Liver (tissue), 9 donors: ENCODE results near the gene TFPI. TPM values are rescaled to one million over a fixed set of nuclear protein-coding genes. Genes with fewer than 3 reads are reported as not detected.

ENCODE experiments used
- DNase-seq: peaks from one replicate; pipeline ENCODE4 v3.0.0-alpha.2; 2017; ENCODE audit warnings: low spot score
- H3K27ac ChIP-seq, 2 donors: one replicate each; pipeline ENCODE4 v1.7.0; 2013; ENCODE audit warnings: inconsistent platforms in 2 of 2, low read length in 2 of 2, control low read depth in 1 of 2, low read depth in 1 of 2, mild to moderate bottlenecking in 1 of 2
- H3K27me3 ChIP-seq, 4 donors: one replicate each; pipeline versions ENCODE4 v1.6.1 to v1.7.0; 2013; ENCODE audit warnings: low read length in 3 of 4, inconsistent platforms in 1 of 4, mild to moderate bottlenecking in 1 of 4, moderate library complexity in 1 of 4; ENCODE audit not compliant: control insufficient read depth in 4 of 4, insufficient read depth in 4 of 4
- H3K36me3 ChIP-seq, 4 donors: one replicate each; pipeline versions ENCODE4 v1.6.1 to v1.7.0; 2013; ENCODE audit warnings: low read length in 3 of 4, mild to moderate bottlenecking in 3 of 4, low read depth in 1 of 4, moderate library complexity in 1 of 4; ENCODE audit not compliant: control insufficient read depth in 4 of 4, insufficient read depth in 3 of 4
- H3K4me1 ChIP-seq, 4 donors: one replicate each; pipeline versions ENCODE4 v1.6.1 to v1.7.0; 2013; ENCODE audit warnings: low read length in 3 of 4, mild to moderate bottlenecking in 3 of 4, moderate library complexity in 1 of 4; ENCODE audit not compliant: control insufficient read depth in 4 of 4, insufficient read depth in 4 of 4
- H3K4me3 ChIP-seq, 3 donors: one replicate each; pipeline versions ENCODE4 v1.6.1 to v1.7.0; 2013; ENCODE audit warnings: low read length in 3 of 3, control low read depth in 1 of 3, low read depth in 1 of 3, mild to moderate bottlenecking in 1 of 3
- H3K9ac ChIP-seq, 2 donors: one replicate each; pipeline ENCODE4 v1.7.0; 2013; ENCODE audit warnings: low read length in 2 of 2, mild to moderate bottlenecking in 2 of 2, moderate library complexity in 2 of 2, control low read depth in 1 of 2, low read depth in 1 of 2
- H3K9me3 ChIP-seq, 4 donors: one replicate each; pipeline versions ENCODE4 v1.6.1 to v1.7.0; 2013; ENCODE audit warnings: low read length in 3 of 4; ENCODE audit not compliant: control insufficient read depth in 4 of 4
- CTCF ChIP-seq: fragments of 150-350 bp; IDR thresholded peaks from 2 replicates; pipeline ENCODE4 v1.5.1; 2017; ENCODE audit warnings: improper control_type of control experiment, low read depth, low read length; ENCODE audit not compliant: missing input control
- EGR1 ChIP-seq, 2 donors: IDR thresholded peaks; 2 replicates each; pipeline ENCODE4 v1.6.1; 2016 to 2018; ENCODE audit warnings: antibody characterized with exemption in 2 of 2, low read depth in 2 of 2
- FOXA1 ChIP-seq: IDR thresholded peaks from 2 replicates; pipeline ENCODE4 v1.6.1; 2016; ENCODE audit warnings: antibody characterized with exemption
- FOXA2 ChIP-seq: IDR thresholded peaks from 2 replicates; pipeline ENCODE4 v1.6.1; 2016; ENCODE audit warnings: antibody characterized with exemption
- GABPA ChIP-seq, 2 donors: IDR thresholded peaks in 1 of 2; conservative IDR thresholded peaks in 1 of 2; 2 replicates each; pipeline ENCODE4 v1.6.1; 2016; ENCODE audit warnings: antibody characterized with exemption in 2 of 2, mild to moderate bottlenecking in 1 of 2, moderate library complexity in 1 of 2
- HNF4A ChIP-seq, 2 donors: conservative IDR thresholded peaks; 2 replicates each; pipeline ENCODE4 v1.6.1; 2016; ENCODE audit warnings: antibody characterized with exemption in 2 of 2, mild to moderate bottlenecking in 2 of 2
- HNF4G ChIP-seq: IDR thresholded peaks from 2 replicates; pipeline ENCODE4 v1.6.1; 2016; ENCODE audit warnings: antibody characterized with exemption
- JUND ChIP-seq, 2 donors: IDR thresholded peaks; 2 replicates each; pipeline ENCODE4 v1.6.1; 2016; ENCODE audit warnings: antibody characterized with exemption in 2 of 2
- MAX ChIP-seq: IDR thresholded peaks from 2 replicates; pipeline ENCODE4 v1.6.1; 2016; ENCODE audit warnings: antibody characterized with exemption
- NR2F2 ChIP-seq: IDR thresholded peaks from 2 replicates; pipeline ENCODE4 v1.6.1; 2016; ENCODE audit warnings: antibody characterized with exemption
- RAD21 ChIP-seq, 2 donors: IDR thresholded peaks; 2 replicates each; pipeline ENCODE4 v1.6.1; 2016; ENCODE audit warnings: antibody characterized with exemption in 2 of 2, mild to moderate bottlenecking in 2 of 2
- REST ChIP-seq: IDR thresholded peaks from 2 replicates; pipeline ENCODE4 v1.6.1; 2016; ENCODE audit warnings: antibody characterized with exemption, mild to moderate bottlenecking
- RXRA ChIP-seq, 2 donors: IDR thresholded peaks; 2 replicates each; pipeline ENCODE4 v1.6.1; 2017 to 2018; ENCODE audit warnings: antibody characterized with exemption in 2 of 2, mild to moderate bottlenecking in 1 of 2
- SP1 ChIP-seq: IDR thresholded peaks from 2 replicates; pipeline ENCODE4 v1.6.1; 2018; ENCODE audit warnings: antibody characterized with exemption, mild to moderate bottlenecking
- TAF1 ChIP-seq: conservative IDR thresholded peaks from 2 replicates; pipeline ENCODE4 v1.6.1; 2016; ENCODE audit warnings: antibody characterized with exemption, mild to moderate bottlenecking
- YY1 ChIP-seq: IDR thresholded peaks from 2 replicates; pipeline ENCODE4 v1.6.1; 2016; ENCODE audit warnings: antibody characterized with exemption, mild to moderate bottlenecking
- ZBTB33 ChIP-seq: IDR thresholded peaks from 2 replicates; pipeline ENCODE4 v1.6.1; 2016; ENCODE audit warnings: antibody characterized with exemption
- WGBS: extraction: QIAGEN DNeasy Blood & Tissue Kit; methylation state at CpG from one replicate; pipeline ENCODE4 v1.1.7; 2013; 5-methylcytosine and 5-hydroxymethylcytosine counted together
- polyA plus RNA-seq, 2 donors: library from polyadenylated mRNA; stranded (reverse) in 1 of 2; unstranded in 1 of 2; fragments of 200-250 nt in 1 of 2; fragments of >200 nt in 1 of 2; fragmentation: Nextera tagmentation in 1 of 2; extraction: Ambion mirVana in 1 of 2; gene quantifications; one replicate each; pipeline versions ENCODE4 v1.2.1 to v1.2.3, GENCODE V29; 2013 to 2015
- total RNA-seq, 2 donors: library from RNA; depleted of rRNA; stranded (reverse); fragments of >200 nt; gene quantifications; one replicate each; pipeline ENCODE4 v1.2.3, GENCODE V29; 2014
- donor health status: healthy.
- donor health status: healthy.
- donor health status: healthy.
- donor health status: healthy.
- donor health status: healthy.

TFPI gene
- total and polyA plus RNA-seq, 4 donors: 55.8 to 211 (median 130) TPM

GRCh38 chr2:187447336-187447735 lies 106.9 kb downstream of the TFPI start:
- no peaks in the 10 kb centered on the region for H3K36me3 ChIP-seq
- no peak for TF ChIP-seq SP1
- TF ChIP-seq MAX: no peak
- no peak for TF ChIP-seq GABPA (IDR thresholded peaks at IDR 0.05 in 1 of 2, conservative IDR thresholded peaks at IDR 0.05 in 1 of 2)
- no peak for TF ChIP-seq FOXA2
- no peak for TF ChIP-seq FOXA1
- TF ChIP-seq NR2F2: no peak
- no peak for TF ChIP-seq JUND (IDR thresholded peaks at IDR 0.05)
- no peak for TF ChIP-seq YY1
- no peak for TF ChIP-seq REST
- no peak for TF ChIP-seq HNF4G
- TF ChIP-seq CTCF: no peak
- no peak for TF ChIP-seq RAD21 (IDR thresholded peaks at IDR 0.05)
- TF ChIP-seq RXRA (IDR thresholded peaks at IDR 0.05): no peak
- TF ChIP-seq ZBTB33: no peak
- no peak for TF ChIP-seq TAF1
- no peak for TF ChIP-seq EGR1 (IDR thresholded peaks at IDR 0.05; ENCODE audit: low read depth in 2 of 2)
- H3K27ac ChIP-seq: no peak overlapping the region
- no peak for DNase-seq
- H3K9ac ChIP-seq: no peak overlapping the region
- no peaks in the 10 kb centered on the region for H3K9me3 ChIP-seq
- H3K4me3 ChIP-seq: peak overlapping the region in 1 of 3 donors; percentile 33
- H3K4me1 ChIP-seq: no peaks in the 10 kb centered on the region
- H3K27me3 ChIP-seq: no peaks in the 10 kb centered on the region
- WGBS: 51% methylated on average over 3 of the region's 3 CpGs

GRCh38 chr2:187446711-187447110 lies 107.5 kb downstream of the TFPI start:
- DNase-seq: no peak
- TF ChIP-seq JUND (IDR thresholded peaks at IDR 0.05): no peak
- TF ChIP-seq HNF4G: no peak
- no peak for TF ChIP-seq FOXA2
- no peak for TF ChIP-seq HNF4A (conservative IDR thresholded peaks at IDR 0.05)
- no peak for TF ChIP-seq NR2F2
- Histone ChIP-seq H3K36me3 (no peaks in the 10 kb centered on the region), H3K27ac (no peak overlapping the region), H3K9ac (peak overlapping the region in 1 of 2 donors; percentile 52), H3K9me3 (no peaks in the 10 kb centered on the region), H3K4me3 (peak overlapping the region in 1 of 3 donors; percentile 33), H3K27me3 (no peaks in the 10 kb centered on the region), H3K4me1 (no peaks in the 10 kb centered on the region)
- WGBS: 69% methylated on average over 1 of the region's 1 CpG
